ENCODE measurements around the gene RAB26. TPM values are rescaled to one million over a fixed set of nuclear protein-coding genes. Genes with fewer than 3 reads are reported as not detected.

Gene RAB26
- polyA plus RNA-seq, 3 donors from 2014 or later, result 0.34 to 1.4 TPM; not detected in 1

- Mint-ChIP-seq H3K27me3 (ENCODE audit: low read depth in 3 of 3) (no peaks in the 10 kb centered on the region), H3K9me3 (no peaks in the 10 kb centered on the region), H3K36me3 (no peaks in the 10 kb centered on the region), H3K27ac (no peak overlapping the region), H3K4me1 (no peaks in the 10 kb centered on the region), H3K4me3 (no peak overlapping the region)
- DNase-seq, result no peak
Observed at GRCh38 chr16:2170080-2170479, 21.7 kb downstream of the RAB26 start.

GRCh38 chr16:2170587-2171435, 22.4 kb downstream of the RAB26 start:
- H3K4me1 Mint-ChIP-seq, result no peaks in the 10 kb centered on the region

GRCh38 chr16:2171601-2172178, 23.3 kb downstream of the RAB26 start:
- Mint-ChIP-seq H3K36me3 (no peaks in the 10 kb centered on the region), H3K9me3 (no peaks in the 10 kb centered on the region), H3K4me1 (no peaks in the 10 kb centered on the region), H3K27me3 (ENCODE audit: low read depth in 3 of 3) (no peaks in the 10 kb centered on the region), H3K27ac (no peak overlapping the region), H3K4me3 (no peak overlapping the region)
- no peak for DNase-seq

More at GRCh38 chr16:2170587-2171435, 22.4 kb downstream of the RAB26 start:
- no peak for DNase-seq
- H3K4me3 Mint-ChIP-seq, result no peak overlapping the region
- no peaks in the 10 kb centered on the region for H3K9me3 Mint-ChIP-seq
- H3K36me3 Mint-ChIP-seq, result no peaks in the 10 kb centered on the region
- no peaks in the 10 kb centered on the region for H3K27me3 Mint-ChIP-seq (ENCODE audit: low read depth in 3 of 3)
- H3K27ac Mint-ChIP-seq, result no peak overlapping the region

GRCh38 chr16:2172688-2173335, 24.4 kb downstream of the RAB26 start:
- Mint-ChIP-seq H3K27me3 (ENCODE audit: low read depth in 3 of 3) (no peaks in the 10 kb centered on the region), H3K27ac (no peak overlapping the region), H3K4me1 (no peaks in the 10 kb centered on the region), H3K36me3 (no peaks in the 10 kb centered on the region), H3K9me3 (no peaks in the 10 kb centered on the region), H3K4me3 (no peak overlapping the region)
- no peak for DNase-seq

GRCh38 chr16:2173366-2173765, 24.9 kb downstream of the RAB26 start:
- H3K4me1 Mint-ChIP-seq, result no peaks in the 10 kb centered on the region
- H3K4me3 Mint-ChIP-seq, result no peak overlapping the region
- no peak overlapping the region for H3K27ac Mint-ChIP-seq
- no peak for DNase-seq
- H3K9me3 Mint-ChIP-seq, result no peaks in the 10 kb centered on the region
- no peaks in the 10 kb centered on the region for H3K36me3 Mint-ChIP-seq
- H3K27me3 Mint-ChIP-seq (ENCODE audit: low read depth in 3 of 3), result no peaks in the 10 kb centered on the region

- H3K27ac Mint-ChIP-seq, result no peak overlapping the region
- H3K4me3 Mint-ChIP-seq, result no peak overlapping the region
- no peak for DNase-seq
- H3K36me3 Mint-ChIP-seq, result no peaks in the 10 kb centered on the region
- no peaks in the 10 kb centered on the region for H3K27me3 Mint-ChIP-seq (ENCODE audit: low read depth in 3 of 3)
- H3K9me3 Mint-ChIP-seq, result no peaks in the 10 kb centered on the region
- no peaks in the 10 kb centered on the region for H3K4me1 Mint-ChIP-seq
Observed at GRCh38 chr16:2173916-2174315, 25.5 kb downstream of the RAB26 start.

GRCh38 chr16:2174396-2175131, 26.1 kb downstream of the RAB26 start:
- no peak overlapping the region for H3K27ac Mint-ChIP-seq
- no peaks in the 10 kb centered on the region for H3K36me3 Mint-ChIP-seq
- no peaks in the 10 kb centered on the region for H3K27me3 Mint-ChIP-seq (ENCODE audit: low read depth in 3 of 3)
- no peaks in the 10 kb centered on the region for H3K4me1 Mint-ChIP-seq
- DNase-seq, result no peak
- no peaks in the 10 kb centered on the region for H3K9me3 Mint-ChIP-seq
- no peak overlapping the region for H3K4me3 Mint-ChIP-seq

GRCh38 chr16:2175454-2175853, 27.0 kb downstream of the RAB26 start:
- Mint-ChIP-seq H3K36me3 (no peaks in the 10 kb centered on the region), H3K27ac (no peak overlapping the region), H3K4me1 (no peaks in the 10 kb centered on the region), H3K9me3 (no peaks in the 10 kb centered on the region), H3K4me3 (no peak overlapping the region), H3K27me3 (ENCODE audit: low read depth in 3 of 3) (no peaks in the 10 kb centered on the region)
- no peak for DNase-seq

- no peaks in the 10 kb centered on the region for H3K4me1 Mint-ChIP-seq
- no peak for DNase-seq
- no peaks in the 10 kb centered on the region for H3K9me3 Mint-ChIP-seq
- no peaks in the 10 kb centered on the region for H3K27me3 Mint-ChIP-seq (ENCODE audit: low read depth in 3 of 3)
- no peaks in the 10 kb centered on the region for H3K36me3 Mint-ChIP-seq
- H3K27ac Mint-ChIP-seq, result no peak overlapping the region
- H3K4me3 Mint-ChIP-seq, result no peak overlapping the region
Observed at GRCh38 chr16:2176047-2176446, 27.6 kb downstream of the RAB26 start.

- Mint-ChIP-seq H3K4me3 (no peak overlapping the region), H3K36me3 (no peaks in the 10 kb centered on the region), H3K27ac (no peak overlapping the region), H3K4me1 (peaks cover 0 to 1% of the 10 kb centered on the region in 2 donors), H3K27me3 (ENCODE audit: low read depth in 3 of 3) (no peaks in the 10 kb centered on the region), H3K9me3 (no peaks in the 10 kb centered on the region)
- no peak for DNase-seq
Observed at GRCh38 chr16:2177101-2177500, 28.7 kb downstream of the RAB26 start.

- H3K4me1 Mint-ChIP-seq, result peaks cover 0 to 4% of the 10 kb centered on the region in 2 donors
- H3K9me3 Mint-ChIP-seq, result no peaks in the 10 kb centered on the region
- H3K4me3 Mint-ChIP-seq, result no peak overlapping the region
- H3K36me3 Mint-ChIP-seq, result no peaks in the 10 kb centered on the region
- no peak overlapping the region for H3K27ac Mint-ChIP-seq
- H3K27me3 Mint-ChIP-seq (ENCODE audit: low read depth in 3 of 3), result no peaks in the 10 kb centered on the region
- DNase-seq, result no peak
Observed at GRCh38 chr16:2177561-2177960, 29.1 kb downstream of the RAB26 start.

- H3K36me3 Mint-ChIP-seq, result no peaks in the 10 kb centered on the region
Observed at GRCh38 chr16:2178321-2179106, 30.1 kb downstream of the RAB26 start.

GRCh38 chr16:2179107-2179501, 30.7 kb downstream of the RAB26 start:
- Mint-ChIP-seq H3K27me3 (ENCODE audit: low read depth in 3 of 3) (peaks cover 0 to 1% (median 0%) of the 10 kb centered on the region in 3 donors), H3K27ac (no peak overlapping the region)

More at GRCh38 chr16:2178321-2179106, 30.1 kb downstream of the RAB26 start:
- peaks cover 0 to 1% (median 0%) of the 10 kb centered on the region in 3 donors for H3K27me3 Mint-ChIP-seq (ENCODE audit: low read depth in 3 of 3)
- no peak overlapping the region for H3K27ac Mint-ChIP-seq
- no peak overlapping the region for H3K4me3 Mint-ChIP-seq
- H3K9me3 Mint-ChIP-seq, result no peaks in the 10 kb centered on the region
- peaks cover 0 to 4% of the 10 kb centered on the region in 2 donors for H3K4me1 Mint-ChIP-seq
- DNase-seq, result peak; percentile 35 to 58 (median 40)

More at GRCh38 chr16:2179107-2179501, 30.7 kb downstream of the RAB26 start:
- H3K36me3 Mint-ChIP-seq, result no peaks in the 10 kb centered on the region
- H3K9me3 Mint-ChIP-seq, result no peaks in the 10 kb centered on the region
- no peak for DNase-seq
- no peak overlapping the region for H3K4me3 Mint-ChIP-seq
- peaks cover 0 to 4% of the 10 kb centered on the region in 2 donors for H3K4me1 Mint-ChIP-seq

Data from immature natural killer cell (primary cell).